ENCODE data around the gene NUDCD3.

The NUDCD3 gene

DNA sequence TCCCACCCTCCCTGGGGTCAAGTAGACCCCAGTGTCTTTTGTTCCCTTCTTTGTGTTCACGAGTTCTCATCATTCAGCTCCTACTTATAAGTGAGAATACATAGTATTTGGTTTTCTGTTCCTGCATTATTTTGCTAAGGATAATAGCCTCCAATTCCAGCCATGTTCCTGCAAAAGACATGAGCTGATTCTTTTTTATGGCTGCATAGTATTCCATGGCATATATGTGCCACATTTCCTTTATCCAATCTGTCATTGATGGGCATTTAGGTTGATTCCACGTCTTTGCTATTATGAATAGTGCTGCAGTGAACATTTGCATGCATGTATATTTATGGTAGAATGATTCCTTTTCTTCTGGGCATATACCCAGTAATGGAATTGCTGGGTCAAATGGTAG is 136.8 kb downstream of the NUDCD3 start:
- no peak for DNase-seq (ENCODE audit: low spot score in 2 of 2)
- Mint-ChIP-seq H3K4me1 (no peaks in the 10 kb centered on the region), H3K36me3 (ENCODE audit: insufficient read depth) (peaks cover 2% of the 10 kb centered on the region), H3K27ac (ENCODE audit: low read depth) (no peak overlapping the region), H3K4me3 (no peak overlapping the region), H3K9me3 (no peaks in the 10 kb centered on the region), H3K27me3 (peaks cover 76% of the 10 kb centered on the region)
- no peak for ATAC-seq (replicated peaks; ENCODE audit: extremely low read depth, poor library complexity, severe bottlenecking)

DNA sequence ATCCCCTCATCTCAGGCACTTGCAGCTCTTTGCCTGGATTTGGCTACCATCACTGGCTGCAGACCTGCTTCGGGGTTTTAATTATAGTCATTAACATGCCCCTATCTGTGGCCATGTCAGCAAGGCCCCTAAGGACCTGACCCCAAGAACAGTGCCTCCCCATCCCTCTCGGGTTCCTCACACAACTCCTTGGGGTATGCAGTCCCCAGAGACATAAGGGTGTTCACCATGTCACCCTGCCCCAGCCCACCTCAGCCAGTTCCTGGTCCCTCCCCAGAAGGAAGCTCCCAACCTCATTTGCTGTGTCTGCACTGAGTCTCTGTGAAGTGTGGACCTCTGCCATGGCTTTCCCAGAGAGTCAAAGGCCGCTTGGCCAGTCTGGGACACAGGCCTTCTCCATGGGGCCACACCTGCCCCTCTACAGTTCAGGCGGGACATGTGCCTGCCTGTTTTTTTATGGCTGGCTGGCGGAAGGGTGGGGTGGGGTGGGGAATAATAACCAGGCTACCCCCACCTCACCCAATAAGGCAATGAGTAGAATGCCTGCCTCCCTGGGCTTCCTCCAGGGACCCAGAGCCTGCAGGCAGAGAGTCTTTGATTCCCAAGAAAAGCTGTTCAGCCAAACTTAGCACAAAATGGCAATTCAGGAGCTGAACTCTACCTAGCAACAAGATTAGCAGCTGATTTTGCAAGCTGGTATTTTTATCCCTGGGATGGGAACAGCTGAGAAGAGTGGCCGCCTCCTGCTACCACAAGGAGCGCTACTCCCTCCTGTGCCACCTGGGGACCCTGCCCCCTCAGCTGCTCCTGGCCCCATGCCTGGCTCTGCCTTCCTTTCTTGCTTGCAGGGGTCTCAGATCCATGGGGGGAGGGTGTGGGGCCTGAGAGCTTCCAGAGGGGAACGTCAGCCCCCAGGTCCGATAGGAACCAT is 141.3 kb downstream of the NUDCD3 start:
- H3K36me3 Mint-ChIP-seq (ENCODE audit: insufficient read depth) = peaks cover 2% of the 10 kb centered on the region
- ATAC-seq (replicated peaks; ENCODE audit: extremely low read depth, poor library complexity, severe bottlenecking) = no peak
- H3K4me3 Mint-ChIP-seq = no peak overlapping the region
- no peaks in the 10 kb centered on the region for H3K4me1 Mint-ChIP-seq
- DNase-seq (ENCODE audit: low spot score in 2 of 2) = no peak
- no peak overlapping the region for H3K27ac Mint-ChIP-seq (ENCODE audit: low read depth)
- peaks cover 70% of the 10 kb centered on the region for H3K27me3 Mint-ChIP-seq
- H3K9me3 Mint-ChIP-seq = no peaks in the 10 kb centered on the region

- no peak for ATAC-seq (replicated peaks; ENCODE audit: extremely low read depth, poor library complexity, severe bottlenecking)
- Mint-ChIP-seq H3K27ac (ENCODE audit: low read depth) (no peak overlapping the region), H3K4me3 (no peak overlapping the region), H3K36me3 (ENCODE audit: insufficient read depth) (no peaks in the 10 kb centered on the region), H3K27me3 (peaks cover 64% of the 10 kb centered on the region), H3K4me1 (no peaks in the 10 kb centered on the region), H3K9me3 (no peaks in the 10 kb centered on the region)
- no peak for DNase-seq (ENCODE audit: low spot score in 2 of 2)
Measured at GRCh38 chr7:44348300-44348699, 142.2 kb downstream of the NUDCD3 start.

DNA sequence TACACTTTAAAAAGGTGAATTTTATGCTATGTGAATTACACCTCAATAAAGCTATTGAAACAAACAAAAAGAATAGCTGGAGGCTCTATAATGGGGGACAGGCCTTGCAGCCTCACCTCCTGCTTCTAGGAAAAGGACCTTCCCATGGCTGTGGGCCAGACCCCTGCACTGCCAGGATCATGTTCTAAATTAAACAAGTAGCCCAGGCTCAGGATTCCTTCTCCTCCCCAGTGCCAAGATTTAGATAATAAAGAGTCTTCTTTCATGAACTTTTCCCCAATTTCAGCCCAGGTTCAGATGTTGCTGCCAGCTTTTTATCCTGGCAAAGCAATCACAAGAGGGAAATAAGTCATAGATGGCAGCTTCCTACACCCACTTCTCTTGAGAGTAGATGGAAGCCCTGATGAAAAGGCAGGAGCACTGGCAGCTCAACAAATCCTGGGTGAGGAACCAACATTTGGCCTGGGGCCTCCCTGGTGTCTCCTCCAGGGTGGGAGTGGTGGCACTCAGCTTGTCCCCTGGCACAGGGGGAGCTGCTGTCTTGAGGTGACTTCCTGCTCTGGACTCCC is 142.8 kb downstream of the NUDCD3 start:
- no peak overlapping the region for H3K4me3 Mint-ChIP-seq
- ATAC-seq (replicated peaks; ENCODE audit: extremely low read depth, poor library complexity, severe bottlenecking) (no peak), DNase-seq (ENCODE audit: low spot score in 2 of 2) (no peak)
- H3K9me3 Mint-ChIP-seq = no peaks in the 10 kb centered on the region
- H3K36me3 Mint-ChIP-seq (ENCODE audit: insufficient read depth) = no peaks in the 10 kb centered on the region
- H3K27me3 Mint-ChIP-seq = peaks cover 64% of the 10 kb centered on the region
- H3K4me1 Mint-ChIP-seq = no peaks in the 10 kb centered on the region
- no peak overlapping the region for H3K27ac Mint-ChIP-seq (ENCODE audit: low read depth)

GRCh38 chr7:44346063-44346462 is 144.4 kb downstream of the NUDCD3 start:
- ATAC-seq (replicated peaks; ENCODE audit: extremely low read depth, poor library complexity, severe bottlenecking) (no peak), DNase-seq (ENCODE audit: low spot score in 2 of 2) (no peak)
- H3K27me3 Mint-ChIP-seq = peaks cover 55% of the 10 kb centered on the region
- no peak overlapping the region for H3K27ac Mint-ChIP-seq (ENCODE audit: low read depth)
- peaks cover 1% of the 10 kb centered on the region for H3K36me3 Mint-ChIP-seq (ENCODE audit: insufficient read depth)
- no peaks in the 10 kb centered on the region for H3K9me3 Mint-ChIP-seq
- H3K4me3 Mint-ChIP-seq = no peak overlapping the region
- no peaks in the 10 kb centered on the region for H3K4me1 Mint-ChIP-seq

DNA sequence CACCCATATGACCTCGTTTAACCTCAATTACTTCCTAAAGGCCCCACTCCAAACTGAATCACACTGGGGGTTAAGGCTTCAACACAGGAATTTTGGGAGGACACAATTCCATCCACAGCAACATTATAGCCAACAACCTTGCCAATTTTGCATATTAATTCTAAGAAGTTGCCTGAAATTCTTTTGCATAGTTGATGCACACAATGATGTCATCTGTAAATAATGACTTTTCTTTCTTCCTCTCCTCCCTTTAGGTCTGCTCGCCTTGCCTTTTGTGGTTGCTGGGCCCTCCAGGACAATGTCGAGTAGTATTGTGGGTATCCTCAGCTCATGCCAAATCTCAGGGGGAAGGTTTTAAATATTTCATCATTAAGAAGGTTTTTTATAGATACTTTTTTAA is 149.1 kb downstream of the NUDCD3 start:
- H3K27me3 Mint-ChIP-seq = peaks cover 31% of the 10 kb centered on the region
- no peak for DNase-seq (ENCODE audit: low spot score in 2 of 2)

DNA sequence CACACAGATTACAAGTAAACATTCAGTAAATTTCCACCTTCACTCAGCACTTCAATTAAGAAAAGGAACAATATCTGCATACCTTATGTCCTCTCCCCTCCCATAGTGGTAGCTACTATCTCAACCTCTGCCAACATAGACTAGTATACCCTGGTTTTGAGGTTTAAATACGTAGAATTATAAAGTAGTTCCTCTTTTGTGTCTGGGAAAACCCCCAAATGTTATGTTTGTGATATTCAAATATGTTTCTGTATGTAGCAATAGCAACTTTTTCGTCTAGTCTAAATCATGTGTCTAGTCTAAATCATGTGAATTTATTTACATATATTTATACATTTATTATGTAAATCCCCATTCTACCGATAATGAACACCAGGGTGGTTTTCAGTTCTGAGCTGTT is 151.9 kb downstream of the NUDCD3 start:
- ATAC-seq (replicated peaks; ENCODE audit: extremely low read depth, poor library complexity, severe bottlenecking) (no peak), DNase-seq (ENCODE audit: low spot score in 2 of 2) (no peak)
- Mint-ChIP-seq H3K4me1 (no peaks in the 10 kb centered on the region), H3K27ac (ENCODE audit: low read depth) (no peak overlapping the region), H3K36me3 (ENCODE audit: insufficient read depth) (peaks cover 1% of the 10 kb centered on the region), H3K27me3 (peaks cover 26% of the 10 kb centered on the region), H3K9me3 (peaks cover 17% of the 10 kb centered on the region), H3K4me3 (no peak overlapping the region)

More for the DNA sequence above, 149.1 kb downstream of the NUDCD3 start:
- Mint-ChIP-seq H3K9me3 (peaks cover 11% of the 10 kb centered on the region), H3K27ac (ENCODE audit: low read depth) (no peak overlapping the region), H3K36me3 (ENCODE audit: insufficient read depth) (peaks cover 1% of the 10 kb centered on the region), H3K4me3 (no peak overlapping the region), H3K4me1 (no peaks in the 10 kb centered on the region)
- no peak for ATAC-seq (replicated peaks; ENCODE audit: extremely low read depth, poor library complexity, severe bottlenecking)

- H3K4me3 Mint-ChIP-seq = no peak overlapping the region
- H3K27me3 Mint-ChIP-seq = peaks cover 35% of the 10 kb centered on the region
- ATAC-seq (replicated peaks; ENCODE audit: extremely low read depth, poor library complexity, severe bottlenecking) = no peak
- peaks cover 17% of the 10 kb centered on the region for H3K9me3 Mint-ChIP-seq
- H3K4me1 Mint-ChIP-seq = no peaks in the 10 kb centered on the region
- no peak overlapping the region for H3K27ac Mint-ChIP-seq (ENCODE audit: low read depth)
- DNase-seq (ENCODE audit: low spot score in 2 of 2) = no peak
- peaks cover under 1% of the 10 kb centered on the region for H3K36me3 Mint-ChIP-seq (ENCODE audit: insufficient read depth)
Measured at GRCh38 chr7:44336491-44336890, 154.0 kb downstream of the NUDCD3 start.

DNA sequence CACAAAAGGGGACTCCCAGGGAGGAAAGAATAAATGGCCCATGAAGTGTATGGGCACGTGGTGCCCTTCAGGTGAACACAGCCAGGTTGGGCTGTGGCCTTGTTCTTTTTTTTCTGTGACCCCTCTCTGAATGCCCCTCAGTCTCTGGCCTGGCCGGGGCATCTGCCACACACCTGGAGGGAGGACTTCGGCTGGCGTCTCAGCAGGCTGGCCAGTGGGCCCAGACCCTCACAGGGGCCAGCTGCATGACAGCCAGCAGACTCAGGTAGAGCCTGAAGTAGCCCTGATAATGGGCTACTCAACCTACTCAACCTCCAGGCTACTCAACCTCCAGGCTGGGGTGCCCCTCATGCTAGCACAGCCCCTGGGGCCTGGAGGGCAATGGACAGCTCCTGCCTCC is 155.3 kb downstream of the NUDCD3 start:
- Mint-ChIP-seq H3K27ac (ENCODE audit: low read depth) (no peak overlapping the region), H3K27me3 (peaks cover 43% of the 10 kb centered on the region)
- ATAC-seq (replicated peaks; ENCODE audit: extremely low read depth, poor library complexity, severe bottlenecking) = no peak

DNA sequence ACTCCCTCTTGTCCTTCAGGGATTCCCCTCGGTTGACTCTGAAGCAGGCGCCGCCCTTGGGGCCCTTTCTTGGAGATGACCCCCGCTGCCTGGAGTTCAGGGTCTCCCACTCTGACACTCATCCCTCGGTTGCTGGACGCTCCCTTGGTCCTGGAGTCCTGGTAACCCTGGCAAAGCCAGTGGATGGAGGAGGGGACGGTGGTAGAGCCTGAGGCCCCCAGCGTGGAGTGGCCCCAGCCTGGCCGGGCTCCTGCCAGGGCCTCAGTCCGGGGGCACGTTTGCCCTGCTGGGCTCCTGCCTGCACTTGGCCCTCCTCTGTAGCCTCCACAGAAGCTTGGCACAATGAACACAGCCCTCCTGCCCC is 155.7 kb downstream of the NUDCD3 start:
- peaks cover 17% of the 10 kb centered on the region for H3K9me3 Mint-ChIP-seq
- peaks cover 43% of the 10 kb centered on the region for H3K27me3 Mint-ChIP-seq
- no peak for ATAC-seq (replicated peaks; ENCODE audit: extremely low read depth, poor library complexity, severe bottlenecking)
- no peak overlapping the region for H3K4me3 Mint-ChIP-seq
- no peak overlapping the region for H3K27ac Mint-ChIP-seq (ENCODE audit: low read depth)
- no peaks in the 10 kb centered on the region for H3K4me1 Mint-ChIP-seq
- peaks cover 1% of the 10 kb centered on the region for H3K36me3 Mint-ChIP-seq (ENCODE audit: insufficient read depth)
- DNase-seq (ENCODE audit: low spot score in 2 of 2) = no peak

More for the DNA sequence above, 155.3 kb downstream of the NUDCD3 start:
- Mint-ChIP-seq H3K9me3 (peaks cover 17% of the 10 kb centered on the region), H3K4me3 (no peak overlapping the region), H3K36me3 (ENCODE audit: insufficient read depth) (peaks cover under 1% of the 10 kb centered on the region), H3K4me1 (no peaks in the 10 kb centered on the region)
- DNase-seq (ENCODE audit: low spot score in 2 of 2) = no peak

DNA sequence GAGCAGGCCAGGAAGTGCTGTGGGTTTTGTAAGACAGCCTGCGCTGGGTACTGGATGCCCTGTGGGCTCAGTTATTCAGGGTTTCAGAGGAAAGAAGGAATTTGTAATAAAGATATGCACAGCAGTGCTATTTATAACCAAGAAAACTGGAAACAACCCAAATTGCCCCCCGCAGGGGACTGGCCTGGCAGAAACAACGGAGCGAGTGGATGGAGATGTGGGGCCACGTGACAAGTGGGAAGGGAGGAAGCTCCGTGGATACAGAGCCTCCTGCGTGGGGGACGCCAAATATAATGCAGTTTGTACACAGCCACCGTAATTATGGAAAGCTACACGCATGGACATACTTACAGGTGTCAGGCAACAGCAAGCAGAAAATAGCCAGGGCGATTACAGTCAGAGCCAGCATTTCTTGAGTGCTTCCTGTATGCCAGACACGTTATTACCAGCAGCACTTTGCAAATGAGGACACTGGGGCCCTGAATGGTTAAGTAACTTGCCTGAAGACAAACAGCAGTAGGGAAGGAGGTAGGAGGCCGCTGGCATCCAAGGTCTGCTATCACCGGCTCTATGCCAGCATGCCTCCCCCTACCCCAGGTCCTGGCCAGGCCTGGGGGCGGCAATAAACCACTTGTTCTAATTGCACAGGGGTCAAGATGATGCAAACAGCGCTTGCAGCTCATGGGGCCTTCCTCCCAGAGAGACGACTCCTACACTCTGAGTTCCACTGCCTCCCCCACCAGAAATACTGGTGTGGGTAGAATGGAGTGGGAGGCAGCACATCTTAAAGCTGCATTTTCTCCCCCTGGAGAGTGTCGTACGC is 156.3 kb downstream of the NUDCD3 start:
- Mint-ChIP-seq H3K36me3 (ENCODE audit: insufficient read depth) (peaks cover 1% of the 10 kb centered on the region), H3K27ac (ENCODE audit: low read depth) (no peak overlapping the region), H3K9me3 (peaks cover 17% of the 10 kb centered on the region), H3K27me3 (peaks cover 43% of the 10 kb centered on the region), H3K4me1 (no peaks in the 10 kb centered on the region), H3K4me3 (no peak overlapping the region)
- DNase-seq (ENCODE audit: low spot score in 2 of 2) (no peak), ATAC-seq (replicated peaks; ENCODE audit: extremely low read depth, poor library complexity, severe bottlenecking) (no peak)

GRCh38 chr7:44331682-44332081 is 158.8 kb downstream of the NUDCD3 start:
- peaks cover 1% of the 10 kb centered on the region for H3K36me3 Mint-ChIP-seq (ENCODE audit: insufficient read depth)
- DNase-seq (ENCODE audit: low spot score in 2 of 2) = no peak
- no peak for ATAC-seq (replicated peaks; ENCODE audit: extremely low read depth, poor library complexity, severe bottlenecking)
- H3K4me1 Mint-ChIP-seq = no peaks in the 10 kb centered on the region
- peaks cover 34% of the 10 kb centered on the region for H3K27me3 Mint-ChIP-seq
- peaks cover 6% of the 10 kb centered on the region for H3K9me3 Mint-ChIP-seq
- H3K27ac Mint-ChIP-seq (ENCODE audit: low read depth) = peak overlapping the region; percentile 14
- H3K4me3 Mint-ChIP-seq = no peak overlapping the region
